Uterus (tissue), 4 donors: ENCODE results near the gene DCAF6. TPM values are rescaled to one million over a fixed set of nuclear protein-coding genes. Genes with fewer than 3 reads are reported as not detected.

ENCODE experiments used
- DNase-seq, 2 donors: peaks; one replicate each; pipeline ENCODE4 v3.0.0-alpha.2; 2019 to 2020
- H3K27ac ChIP-seq, 2 donors: fragments of 200-600 bp; sonication (generic); 1 replicate in 1 of 2; 2 replicates in 1 of 2; pipeline ENCODE4 v1.5.1; 2016 to 2018
- H3K27me3 ChIP-seq, 2 donors: fragments of 200-600 bp; sonication (generic); one replicate each; pipeline ENCODE4 v1.5.1; 2018 to 2019; ENCODE audit warnings: control low read depth in 1 of 2
- H3K36me3 ChIP-seq, 2 donors: fragments of 200-600 bp; sonication (generic); one replicate each; pipeline ENCODE4 v1.5.1; 2019; ENCODE audit warnings: control low read depth in 1 of 2
- H3K4me1 ChIP-seq, 2 donors: fragments of 200-600 bp; sonication (generic); one replicate each; pipeline ENCODE4 v1.5.1; 2018 to 2019; ENCODE audit warnings: control low read depth in 1 of 2
- H3K4me3 ChIP-seq, 2 donors: fragments of 200-600 bp; sonication (generic); 1 replicate in 1 of 2; 2 replicates in 1 of 2; pipeline ENCODE4 v1.5.1; 2018 to 2019; ENCODE audit warnings: mild to moderate bottlenecking in 1 of 2
- H3K9me3 ChIP-seq, 2 donors: fragments of 200-600 bp; sonication (generic); one replicate each; pipeline ENCODE4 v1.5.1; 2019; ENCODE audit warnings: control low read depth in 1 of 2
- CTCF ChIP-seq, 4 experiments: fragments of 200-600 bp in 2 of 4; fragments of 450-650 bp in 2 of 4; sonication (generic) in 2 of 4; IDR thresholded peaks; one replicate each; pipeline ENCODE4 v1.5.1; 2016 to 2019; ENCODE audit warnings: antibody characterized with exemption in 4 of 4, mild to moderate bottlenecking in 2 of 4, moderate library complexity in 1 of 4
- POLR2A ChIP-seq, 2 donors: fragments of 450-650 bp; IDR thresholded peaks; one replicate each; pipeline ENCODE4 v1.6.1; 2016; ENCODE audit warnings: antibody characterized with exemption in 2 of 2, mild to moderate bottlenecking in 1 of 2, moderate library complexity in 1 of 2
- intact Hi-C: fragments of 100-400 bp; cut with DNase I; formaldehyde crosslinking; loops from one replicate; pipeline ENCODE4 v1.15.1; 2023; ENCODE audit warnings: low total_unique reads
- total RNA-seq, 4 donors: library from RNA; depleted of rRNA in 3 of 4; stranded (reverse); fragments of >200 nt in 3 of 4; gene quantifications; one replicate each; pipeline versions ENCODE4 v1.1.0 to v1.2.4, GENCODE V29; 2014 to 2023
- donor health status: DM: yes; HTN: yes; CAD: no.

Gene DCAF6
- total RNA-seq, 4 donors from 2014 or later = 19.1 to 77.7 (median 44.9) TPM

- no peaks in the 10 kb centered on the region for H3K9me3 ChIP-seq
- TF ChIP-seq CTCF (IDR thresholded peaks at IDR 0.05) (no peak), POLR2A (IDR thresholded peaks at IDR 0.05) (no peak)
- H3K4me1 ChIP-seq = no peaks in the 10 kb centered on the region
- no peaks in the 10 kb centered on the region for H3K27me3 ChIP-seq
- intact Hi-C loops = no loop called here
- H3K27ac ChIP-seq = no peak overlapping the region
- no peak overlapping the region for H3K4me3 ChIP-seq
- no peak for DNase-seq
- no peaks in the 10 kb centered on the region for H3K36me3 ChIP-seq
Measured at GRCh38 chr1:167966050-167966449, 29.6 kb downstream of the DCAF6 start.

- DNase-seq = no peak
- intact Hi-C loops = no loop called here
- no peaks in the 10 kb centered on the region for H3K27me3 ChIP-seq
Measured at GRCh38 chr1:167968569-167968968, 32.1 kb downstream of the DCAF6 start.

GRCh38 chr1:167973832-167974231, 37.3 kb downstream of the DCAF6 start:
- TF ChIP-seq POLR2A (IDR thresholded peaks at IDR 0.05) (no peak), CTCF (IDR thresholded peaks at IDR 0.05) (no peak)
- H3K4me3 ChIP-seq = no peak overlapping the region
- DNase-seq = no peak
- H3K36me3 ChIP-seq = no peaks in the 10 kb centered on the region
- H3K4me1 ChIP-seq = no peaks in the 10 kb centered on the region
- no peaks in the 10 kb centered on the region for H3K27me3 ChIP-seq
- H3K9me3 ChIP-seq = no peaks in the 10 kb centered on the region
- intact Hi-C loops = no loop called here
- H3K27ac ChIP-seq = no peak overlapping the region

More at GRCh38 chr1:167968569-167968968, 32.1 kb downstream of the DCAF6 start:
- Histone ChIP-seq H3K9me3 (no peaks in the 10 kb centered on the region), H3K27ac (no peak overlapping the region), H3K4me1 (no peaks in the 10 kb centered on the region), H3K36me3 (no peaks in the 10 kb centered on the region), H3K4me3 (no peak overlapping the region)
- no peak for TF ChIP-seq CTCF (IDR thresholded peaks at IDR 0.05)
- TF ChIP-seq POLR2A (IDR thresholded peaks at IDR 0.05) = no peak

- Histone ChIP-seq H3K27me3 (no peaks in the 10 kb centered on the region), H3K4me1 (no peaks in the 10 kb centered on the region), H3K4me3 (no peak overlapping the region), H3K36me3 (no peaks in the 10 kb centered on the region), H3K27ac (no peak overlapping the region), H3K9me3 (no peaks in the 10 kb centered on the region)
- intact Hi-C loops = no loop called here
- TF ChIP-seq CTCF (IDR thresholded peaks at IDR 0.05) = no peak
- no peak for DNase-seq
Measured at GRCh38 chr1:167974698-167975097, 38.2 kb downstream of the DCAF6 start.

GRCh38 chr1:167977245-167977644, 40.8 kb downstream of the DCAF6 start:
- no peaks in the 10 kb centered on the region for H3K27me3 ChIP-seq
- no peak for TF ChIP-seq POLR2A (IDR thresholded peaks at IDR 0.05)
- no peak for TF ChIP-seq CTCF (IDR thresholded peaks at IDR 0.05)
- no peaks in the 10 kb centered on the region for H3K9me3 ChIP-seq
- no peak for DNase-seq
- no peaks in the 10 kb centered on the region for H3K4me1 ChIP-seq
- intact Hi-C loops = no loop called here
- no peak overlapping the region for H3K27ac ChIP-seq
- no peak overlapping the region for H3K4me3 ChIP-seq
- H3K36me3 ChIP-seq = no peaks in the 10 kb centered on the region
